Osteocyte (in vitro differentiated cells): Measurements from ENCODE around the gene ZNF683. TPM values are rescaled to one million over a fixed set of nuclear protein-coding genes. Genes with fewer than 3 reads are reported as not detected.

Source experiments
- DNase-seq: peaks from one replicate; pipeline ENCODE4 v3.0.0; 2021; ENCODE audit warnings: mixed read lengths; ENCODE audit not compliant: unreplicated experiment; ENCODE audit errors: extremely low spot score
- H3K27ac Mint-ChIP-seq: one replicate; pipeline ENCODE4 v1.8.0; 2021; ENCODE audit warnings: mild to moderate bottlenecking, mixed read lengths; ENCODE audit not compliant: unreplicated experiment
- H3K27me3 Mint-ChIP-seq: one replicate; pipeline ENCODE4 v1.8.0; 2021; ENCODE audit warnings: mixed read lengths; ENCODE audit not compliant: unreplicated experiment
- H3K36me3 Mint-ChIP-seq: one replicate; pipeline ENCODE4 v1.8.0; 2021; ENCODE audit warnings: mixed read lengths; ENCODE audit not compliant: unreplicated experiment
- H3K4me1 Mint-ChIP-seq: one replicate; pipeline ENCODE4 v1.8.0; 2021; ENCODE audit warnings: mixed read lengths; ENCODE audit not compliant: unreplicated experiment
- H3K4me3 Mint-ChIP-seq: one replicate; pipeline ENCODE4 v1.8.0; 2021; ENCODE audit warnings: mild to moderate bottlenecking, moderate library complexity, mixed read lengths; ENCODE audit not compliant: unreplicated experiment
- H3K9me3 Mint-ChIP-seq: one replicate; pipeline ENCODE4 v1.8.0; 2021; ENCODE audit warnings: mixed read lengths; ENCODE audit not compliant: unreplicated experiment
- total RNA-seq: library from RNA; stranded (reverse); gene quantifications from 2 replicates; pipeline ENCODE4 v1.2.1, GENCODE V29; 2021
- TF ChIP-seq, protein P1 (sequence below): fragments of 200-600 bp; sonication (generic); IDR thresholded peaks from 2 replicates; pipeline ENCODE4 v1.5.0; 2021; ENCODE audit warnings: antibody characterized with exemption, mild to moderate bottlenecking, moderate library complexity

Gene ZNF683
- total RNA-seq, 1 donor from 2014 or later: not detected

DNA sequence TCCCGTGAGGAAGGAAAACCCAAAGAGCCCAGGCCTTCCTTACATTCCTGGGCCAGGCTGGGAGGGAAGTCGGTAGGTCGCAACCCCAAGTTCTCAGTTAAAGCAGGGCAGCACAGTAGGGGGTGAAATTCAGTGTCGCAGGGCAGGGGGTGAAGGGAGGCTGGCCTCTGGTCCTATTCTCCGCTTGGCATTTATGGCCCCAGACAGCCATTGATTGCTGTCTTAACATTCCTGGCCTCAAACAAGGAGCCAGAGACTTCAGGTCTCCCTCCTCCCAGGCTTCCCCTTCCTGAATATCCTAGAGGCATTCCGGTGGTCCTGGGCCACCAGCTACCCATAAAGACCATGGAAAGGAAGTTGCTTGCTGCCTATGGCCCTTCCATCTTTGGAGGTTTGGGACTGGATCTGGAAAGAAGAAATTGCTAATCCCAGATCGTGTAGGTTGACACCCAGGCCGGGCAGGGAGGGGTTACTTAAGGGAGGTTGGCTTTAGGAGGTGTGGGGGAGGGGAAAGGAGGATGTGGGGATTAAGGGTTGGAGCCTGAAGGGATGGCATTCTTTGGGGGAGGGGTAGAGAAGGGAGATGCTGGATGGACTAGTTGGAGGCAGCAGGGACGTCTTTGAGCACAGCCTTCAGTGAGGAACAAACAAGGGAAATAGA lies 39.8 kb upstream of the ZNF683 start:
- no peaks in the 10 kb centered on the region for H3K36me3 Mint-ChIP-seq
- no peaks in the 10 kb centered on the region for H3K9me3 Mint-ChIP-seq
- no peak overlapping the region for H3K27ac Mint-ChIP-seq
- H3K4me3 Mint-ChIP-seq: no peak overlapping the region
- DNase-seq: no peak
- peaks cover 63% of the 10 kb centered on the region for H3K27me3 Mint-ChIP-seq
- TF ChIP-seq, protein P1, sequence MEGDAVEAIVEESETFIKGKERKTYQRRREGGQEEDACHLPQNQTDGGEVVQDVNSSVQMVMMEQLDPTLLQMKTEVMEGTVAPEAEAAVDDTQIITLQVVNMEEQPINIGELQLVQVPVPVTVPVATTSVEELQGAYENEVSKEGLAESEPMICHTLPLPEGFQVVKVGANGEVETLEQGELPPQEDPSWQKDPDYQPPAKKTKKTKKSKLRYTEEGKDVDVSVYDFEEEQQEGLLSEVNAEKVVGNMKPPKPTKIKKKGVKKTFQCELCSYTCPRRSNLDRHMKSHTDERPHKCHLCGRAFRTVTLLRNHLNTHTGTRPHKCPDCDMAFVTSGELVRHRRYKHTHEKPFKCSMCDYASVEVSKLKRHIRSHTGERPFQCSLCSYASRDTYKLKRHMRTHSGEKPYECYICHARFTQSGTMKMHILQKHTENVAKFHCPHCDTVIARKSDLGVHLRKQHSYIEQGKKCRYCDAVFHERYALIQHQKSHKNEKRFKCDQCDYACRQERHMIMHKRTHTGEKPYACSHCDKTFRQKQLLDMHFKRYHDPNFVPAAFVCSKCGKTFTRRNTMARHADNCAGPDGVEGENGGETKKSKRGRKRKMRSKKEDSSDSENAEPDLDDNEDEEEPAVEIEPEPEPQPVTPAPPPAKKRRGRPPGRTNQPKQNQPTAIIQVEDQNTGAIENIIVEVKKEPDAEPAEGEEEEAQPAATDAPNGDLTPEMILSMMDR: no peak
- peaks cover 16% of the 10 kb centered on the region for H3K4me1 Mint-ChIP-seq

DNA sequence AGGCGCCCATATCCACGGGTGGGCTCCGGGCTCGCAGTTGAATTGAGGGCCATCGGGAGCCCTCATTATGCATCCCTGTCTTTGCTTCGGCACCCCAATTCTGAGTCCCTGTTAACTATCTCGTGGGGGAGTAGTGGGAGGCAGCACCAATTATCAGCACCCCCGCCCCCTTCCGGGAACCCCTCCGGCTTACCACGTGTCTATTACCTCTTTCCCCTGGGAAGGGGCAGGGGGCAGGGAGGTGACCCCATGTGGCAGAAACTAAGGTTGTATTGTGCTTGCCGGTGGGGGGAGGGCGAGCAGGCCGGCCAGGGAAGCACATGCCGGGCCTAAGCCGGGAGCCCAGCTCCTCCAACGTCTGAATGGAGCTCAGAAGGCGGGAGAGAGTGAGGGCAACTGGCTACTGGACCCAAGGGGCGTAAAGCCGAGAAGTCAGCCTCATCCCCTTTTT lies 39.1 kb upstream of the ZNF683 start:
- no peak overlapping the region for H3K4me3 Mint-ChIP-seq
- no peak for DNase-seq
- H3K27me3 Mint-ChIP-seq: peaks cover 63% of the 10 kb centered on the region
- TF ChIP-seq, protein P1: no peak
- no peaks in the 10 kb centered on the region for H3K9me3 Mint-ChIP-seq
- no peak overlapping the region for H3K27ac Mint-ChIP-seq
- H3K36me3 Mint-ChIP-seq: no peaks in the 10 kb centered on the region
- peaks cover 16% of the 10 kb centered on the region for H3K4me1 Mint-ChIP-seq

DNA sequence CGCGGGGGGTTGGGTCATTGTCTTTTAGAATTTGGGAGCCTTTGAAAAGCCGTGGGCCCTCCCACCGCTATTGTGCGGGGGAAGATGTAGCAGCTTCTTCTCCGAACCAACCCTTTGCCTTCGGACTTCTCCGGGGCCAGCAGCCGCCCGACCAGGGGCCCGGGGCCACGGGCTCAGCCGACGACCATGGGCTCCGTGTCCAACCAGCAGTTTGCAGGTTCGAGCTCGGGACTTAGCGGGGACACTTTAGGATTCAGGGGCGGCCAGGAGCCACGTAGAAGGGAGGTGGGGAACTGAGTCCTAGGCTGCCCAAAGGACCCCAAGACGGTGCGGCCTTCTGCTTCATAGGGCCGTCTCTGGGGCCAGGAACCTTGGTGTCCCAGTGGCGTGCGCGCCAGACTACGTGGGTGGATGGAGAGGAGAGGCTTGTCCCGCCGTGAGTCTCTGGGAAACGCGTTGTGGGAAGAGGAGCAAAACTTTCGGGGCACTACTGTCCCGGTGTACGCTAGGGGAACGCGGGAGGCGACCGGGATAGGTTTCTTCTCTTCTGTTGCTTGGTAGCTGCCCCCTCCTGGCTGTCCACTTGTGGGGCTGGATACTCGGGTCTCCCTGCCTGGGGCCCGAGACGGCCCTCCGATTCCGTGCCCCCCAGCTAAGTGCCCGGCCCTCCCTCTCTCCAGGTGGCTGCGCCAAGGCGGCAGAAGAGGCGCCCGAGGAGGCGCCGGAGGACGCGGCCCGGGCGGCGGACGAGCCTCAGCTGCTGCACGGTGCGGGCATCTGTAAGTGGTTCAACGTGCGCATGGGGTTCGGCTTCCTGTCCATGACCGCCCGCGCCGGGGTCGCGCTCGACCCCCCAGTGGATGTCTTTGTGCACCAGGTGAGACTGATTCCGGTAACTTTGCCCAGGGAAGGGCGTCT lies 38.4 kb upstream of the ZNF683 start, which contains the start of gene LIN28A:
LIN28A (plus strand) TSS at position 112 of the 918 bp plus-strand sequence; CDS start at position 187, 75 bp downstream.
- Mint-ChIP-seq H3K27ac (no peak within 1 kb of the TSS), H3K4me1 (peaks cover 16% of the 10 kb centered on the region), H3K27me3 (peaks cover 60% of the 10 kb centered on the region), H3K4me3 (no peak within 1 kb of the TSS), H3K36me3 (no peaks in the 10 kb centered on the region), H3K9me3 (no peaks in the 10 kb centered on the region)
- no peak for DNase-seq
- TF ChIP-seq, protein P1: no peak

DNA sequence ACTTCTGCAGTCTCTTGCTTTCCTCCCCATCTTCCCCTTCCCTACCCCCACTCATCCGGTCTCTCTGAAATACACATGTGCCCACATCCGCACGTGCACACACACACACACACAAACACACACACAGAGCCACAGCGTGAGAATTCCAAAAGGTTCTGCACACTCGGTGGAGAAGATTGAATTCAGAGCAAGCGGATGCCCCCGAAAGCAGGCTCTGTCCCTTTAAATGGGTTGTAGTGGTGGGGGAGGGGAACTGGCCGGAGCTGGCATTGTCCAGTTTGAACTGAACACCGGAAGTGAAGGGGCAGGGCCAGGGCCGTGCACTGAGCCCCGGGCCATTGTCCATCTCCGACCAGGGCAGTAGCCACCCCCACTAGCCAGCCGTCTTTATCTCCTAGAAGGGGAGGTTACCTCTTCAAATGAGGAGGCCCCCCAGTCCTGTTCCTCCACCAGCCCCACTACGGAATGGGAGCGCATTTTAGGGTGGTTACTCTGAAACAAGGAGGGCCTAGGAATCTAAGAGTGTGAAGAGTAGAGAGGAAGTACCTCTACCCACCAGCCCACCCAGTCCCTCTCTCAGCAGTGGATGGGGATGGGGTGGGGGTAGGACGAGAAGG lies 36.7 kb upstream of the ZNF683 start:
- no peak overlapping the region for H3K27ac Mint-ChIP-seq
- no peak overlapping the region for H3K4me3 Mint-ChIP-seq
- H3K9me3 Mint-ChIP-seq: no peaks in the 10 kb centered on the region
- H3K4me1 Mint-ChIP-seq: peaks cover 19% of the 10 kb centered on the region
- peaks cover 46% of the 10 kb centered on the region for H3K27me3 Mint-ChIP-seq
- TF ChIP-seq, protein P1: no peak
- DNase-seq: no peak
- no peaks in the 10 kb centered on the region for H3K36me3 Mint-ChIP-seq
